Gastroesophageal sphincter (tissue), 3 donors: ENCODE measurements around the gene ZFAND6.

Experiments
- POLR2A ChIP-seq, 2 donors: fragments of 450-650 bp; IDR thresholded peaks; one replicate each; pipeline ENCODE4 v1.6.1; 2017; ENCODE audit warnings: antibody characterized with exemption in 2 of 2, mild to moderate bottlenecking in 2 of 2, moderate library complexity in 1 of 2
- TF ChIP-seq, protein P1 (sequence below), 4 experiments: fragments of 200-600 bp in 2 of 4; fragments of 450-650 bp in 2 of 4; sonication (generic) in 1 of 4; IDR thresholded peaks; one replicate each; pipeline ENCODE4 v1.5.1; 2017 to 2019; ENCODE audit warnings: antibody characterized with exemption in 4 of 4, mild to moderate bottlenecking in 2 of 4, moderate library complexity in 2 of 4

DNA sequence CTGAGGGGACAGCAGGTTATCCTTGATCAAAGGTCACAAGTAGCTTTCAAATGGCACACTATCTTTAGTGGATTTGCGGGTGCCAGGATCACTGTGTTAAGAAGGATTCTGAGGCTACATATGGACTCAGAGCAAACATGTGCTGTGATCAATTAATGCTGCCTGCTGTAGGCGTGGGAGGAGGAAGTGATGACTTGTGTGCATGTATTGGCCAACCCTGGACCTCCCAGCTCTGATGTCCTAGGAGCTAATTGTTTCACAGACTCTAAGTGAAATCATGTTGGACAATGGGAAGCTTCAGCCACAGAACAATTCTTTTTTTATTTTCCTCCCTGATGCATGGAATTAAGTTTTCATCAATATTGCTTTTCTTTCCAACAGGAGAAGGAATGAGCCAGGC is 117.7 kb downstream of the ZFAND6 start:
- TF ChIP-seq, protein P1, sequence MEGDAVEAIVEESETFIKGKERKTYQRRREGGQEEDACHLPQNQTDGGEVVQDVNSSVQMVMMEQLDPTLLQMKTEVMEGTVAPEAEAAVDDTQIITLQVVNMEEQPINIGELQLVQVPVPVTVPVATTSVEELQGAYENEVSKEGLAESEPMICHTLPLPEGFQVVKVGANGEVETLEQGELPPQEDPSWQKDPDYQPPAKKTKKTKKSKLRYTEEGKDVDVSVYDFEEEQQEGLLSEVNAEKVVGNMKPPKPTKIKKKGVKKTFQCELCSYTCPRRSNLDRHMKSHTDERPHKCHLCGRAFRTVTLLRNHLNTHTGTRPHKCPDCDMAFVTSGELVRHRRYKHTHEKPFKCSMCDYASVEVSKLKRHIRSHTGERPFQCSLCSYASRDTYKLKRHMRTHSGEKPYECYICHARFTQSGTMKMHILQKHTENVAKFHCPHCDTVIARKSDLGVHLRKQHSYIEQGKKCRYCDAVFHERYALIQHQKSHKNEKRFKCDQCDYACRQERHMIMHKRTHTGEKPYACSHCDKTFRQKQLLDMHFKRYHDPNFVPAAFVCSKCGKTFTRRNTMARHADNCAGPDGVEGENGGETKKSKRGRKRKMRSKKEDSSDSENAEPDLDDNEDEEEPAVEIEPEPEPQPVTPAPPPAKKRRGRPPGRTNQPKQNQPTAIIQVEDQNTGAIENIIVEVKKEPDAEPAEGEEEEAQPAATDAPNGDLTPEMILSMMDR (IDR thresholded peaks at IDR 0.05) = no peak
- TF ChIP-seq POLR2A (IDR thresholded peaks at IDR 0.05) = no peak
